PFSK-1 (cell line): ENCODE data around the gene HEXA.

ENCODE experiments used
- FOXP2 ChIP-seq: optimal IDR thresholded peaks from 2 replicates; pipeline ENCODE3; 2011; ENCODE audit warnings: borderline replicate concordance, control low read depth, inconsistent platforms; ENCODE audit not compliant: insufficient read depth; ENCODE audit errors: extremely low read length, extremely low read depth
- POLR2AphosphoS5 ChIP-seq: IDR thresholded peaks from 2 replicates; pipeline ENCODE4 v1.6.1; 2012; ENCODE audit warnings: low read depth, mild to moderate bottlenecking, control low read depth, low read length, moderate library complexity
- SIN3A ChIP-seq: IDR thresholded peaks from 2 replicates; pipeline ENCODE4 v1.6.1; 2012; ENCODE audit warnings: mild to moderate bottlenecking, low read length, moderate library complexity, borderline replicate concordance; ENCODE audit not compliant: insufficient read depth
- TAF1 ChIP-seq: IDR thresholded peaks from 2 replicates; pipeline ENCODE4 v1.6.1; 2012; ENCODE audit warnings: low read length, control low read depth, borderline replicate concordance; ENCODE audit not compliant: insufficient read depth
- TF ChIP-seq, protein P1 (sequence below), 2 experiments: IDR thresholded peaks; 2 replicates each; pipeline versions ENCODE4 v1.6.1 to v1.8.0; 2011 to 2012; ENCODE audit warnings: low read depth in 2 of 2, low read length in 2 of 2, control low read depth in 1 of 2, inconsistent platforms in 1 of 2, mild to moderate bottlenecking in 1 of 2, moderate library complexity in 1 of 2; ENCODE audit not compliant: insufficient read depth in 1 of 2

The HEXA gene

DNA sequence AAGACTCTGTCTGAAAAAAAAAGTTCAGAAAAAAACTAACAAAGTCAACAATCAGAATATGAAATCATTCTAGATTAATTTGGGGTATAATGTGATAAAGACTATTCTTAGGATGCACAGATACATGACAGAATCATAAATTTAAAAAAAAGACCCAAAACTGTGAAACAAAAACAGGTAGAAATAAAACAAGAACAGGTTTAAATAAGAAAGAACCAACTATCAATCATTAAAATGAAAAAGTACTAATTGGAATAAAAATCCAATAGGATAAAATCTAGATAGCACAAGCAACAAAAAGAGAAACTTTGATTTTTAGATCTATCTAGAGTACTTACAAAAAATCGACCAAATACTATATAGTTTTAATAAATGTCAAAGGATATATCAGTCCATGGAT is 35.7 kb upstream of the HEXA start:
- no peak for TF ChIP-seq SIN3A
- no peak for TF ChIP-seq POLR2AphosphoS5
- TF ChIP-seq, protein P1, sequence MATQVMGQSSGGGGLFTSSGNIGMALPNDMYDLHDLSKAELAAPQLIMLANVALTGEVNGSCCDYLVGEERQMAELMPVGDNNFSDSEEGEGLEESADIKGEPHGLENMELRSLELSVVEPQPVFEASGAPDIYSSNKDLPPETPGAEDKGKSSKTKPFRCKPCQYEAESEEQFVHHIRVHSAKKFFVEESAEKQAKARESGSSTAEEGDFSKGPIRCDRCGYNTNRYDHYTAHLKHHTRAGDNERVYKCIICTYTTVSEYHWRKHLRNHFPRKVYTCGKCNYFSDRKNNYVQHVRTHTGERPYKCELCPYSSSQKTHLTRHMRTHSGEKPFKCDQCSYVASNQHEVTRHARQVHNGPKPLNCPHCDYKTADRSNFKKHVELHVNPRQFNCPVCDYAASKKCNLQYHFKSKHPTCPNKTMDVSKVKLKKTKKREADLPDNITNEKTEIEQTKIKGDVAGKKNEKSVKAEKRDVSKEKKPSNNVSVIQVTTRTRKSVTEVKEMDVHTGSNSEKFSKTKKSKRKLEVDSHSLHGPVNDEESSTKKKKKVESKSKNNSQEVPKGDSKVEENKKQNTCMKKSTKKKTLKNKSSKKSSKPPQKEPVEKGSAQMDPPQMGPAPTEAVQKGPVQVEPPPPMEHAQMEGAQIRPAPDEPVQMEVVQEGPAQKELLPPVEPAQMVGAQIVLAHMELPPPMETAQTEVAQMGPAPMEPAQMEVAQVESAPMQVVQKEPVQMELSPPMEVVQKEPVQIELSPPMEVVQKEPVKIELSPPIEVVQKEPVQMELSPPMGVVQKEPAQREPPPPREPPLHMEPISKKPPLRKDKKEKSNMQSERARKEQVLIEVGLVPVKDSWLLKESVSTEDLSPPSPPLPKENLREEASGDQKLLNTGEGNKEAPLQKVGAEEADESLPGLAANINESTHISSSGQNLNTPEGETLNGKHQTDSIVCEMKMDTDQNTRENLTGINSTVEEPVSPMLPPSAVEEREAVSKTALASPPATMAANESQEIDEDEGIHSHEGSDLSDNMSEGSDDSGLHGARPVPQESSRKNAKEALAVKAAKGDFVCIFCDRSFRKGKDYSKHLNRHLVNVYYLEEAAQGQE (IDR thresholded peaks at IDR 0.05; ENCODE audit: insufficient read depth in 1 of 2, low read depth in 2 of 2, low read length in 2 of 2), result no peak
- TF ChIP-seq TAF1, result no peak
- no peak for TF ChIP-seq FOXP2

- TF ChIP-seq FOXP2, result no peak
- no peak for TF ChIP-seq SIN3A
- TF ChIP-seq, protein P1 (IDR thresholded peaks at IDR 0.05; ENCODE audit: insufficient read depth in 1 of 2, low read depth in 2 of 2, low read length in 2 of 2), result no peak
- no peak for TF ChIP-seq TAF1
- no peak for TF ChIP-seq POLR2AphosphoS5
Measured at GRCh38 chr15:72411111-72411510, 35.3 kb upstream of the HEXA start.

- TF ChIP-seq POLR2AphosphoS5 (no peak), FOXP2 (no peak), SIN3A (no peak), TAF1 (no peak)
- TF ChIP-seq, protein P1 (IDR thresholded peaks at IDR 0.05; ENCODE audit: insufficient read depth in 1 of 2, low read depth in 2 of 2, low read length in 2 of 2), result no peak
Measured at GRCh38 chr15:72406936-72407335, 31.1 kb upstream of the HEXA start.

DNA sequence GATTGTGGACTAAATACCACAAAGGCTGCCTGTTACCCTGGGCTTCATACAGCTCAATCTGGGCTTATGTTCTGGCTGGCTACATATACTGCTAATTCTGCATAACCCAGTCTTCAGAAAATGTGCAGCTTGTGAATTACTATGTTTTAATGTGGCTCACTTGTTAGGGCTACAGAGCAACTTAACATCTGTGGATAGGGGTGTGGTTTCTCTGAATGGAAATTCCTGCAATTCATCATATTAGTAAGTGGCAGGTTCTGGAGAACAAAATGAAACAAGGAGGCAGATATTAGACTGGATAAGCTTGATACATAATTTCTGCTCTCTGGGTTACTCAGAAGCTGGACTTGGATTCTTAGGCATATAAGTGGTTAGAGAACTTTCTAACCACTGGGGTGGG is 29.0 kb upstream of the HEXA start:
- TF ChIP-seq TAF1 (no peak), POLR2AphosphoS5 (no peak), SIN3A (no peak), FOXP2 (no peak)
- TF ChIP-seq, protein P1 (IDR thresholded peaks at IDR 0.05; ENCODE audit: insufficient read depth in 1 of 2, low read depth in 2 of 2, low read length in 2 of 2), result no peak

- TF ChIP-seq FOXP2 (no peak), TAF1 (no peak), SIN3A (no peak), POLR2AphosphoS5 (no peak)
- TF ChIP-seq, protein P1 (IDR thresholded peaks at IDR 0.05; ENCODE audit: insufficient read depth in 1 of 2, low read depth in 2 of 2, low read length in 2 of 2), result no peak
Measured at GRCh38 chr15:72404356-72404755, 28.5 kb upstream of the HEXA start.
